Measurements from ENCODE around the gene DHCR7. TPM values are rescaled to one million over a fixed set of nuclear protein-coding genes. Genes with fewer than 3 reads are reported as not detected.

The DHCR7 gene
- total RNA-seq: 64.2 TPM
- long read RNA-seq, transcript DHCR7-201 (9 exons, 2,666 nt): major isoform, 82 of 149 reads
- long read RNA-seq, partial matches to known transcripts: 43 of 149 reads
- long read RNA-seq, other reads (novel, unspliced or antisense): 21 of 149 reads

GRCh38 chr11:71448257-71449171 lies at the start of gene DHCR7:
Gene DHCR7 (minus strand): TSS chr11:71448393. CDS start chr11:71444952, 3,441 bp downstream.
- intact Hi-C loops (cut with DNase I): no loop called here
- Histone ChIP-seq H3K27me3 (ENCODE audit: low read depth) (no peaks in the 10 kb centered on the region), H3K9me3 (no peaks in the 10 kb centered on the region), H3K4me3 (peak within 1 kb of the TSS; percentile 93), H3K36me3 (peaks cover 9% of the 10 kb centered on the region), H3K4me1 (peaks cover 36% of the 10 kb centered on the region), H3K27ac (peak within 1 kb of the TSS; percentile 79)
- DNase-seq (peak; percentile 97), ATAC-seq (peak; percentile 93)
- TF ChIP-seq CTCF (IDR thresholded peaks at IDR 0.05): no peak

- Histone ChIP-seq H3K36me3 (peaks cover 100% of the 10 kb centered on the region), H3K4me3 (no peak overlapping the region), H3K4me1 (no peaks in the 10 kb centered on the region), H3K27me3 (ENCODE audit: low read depth) (no peaks in the 10 kb centered on the region), H3K27ac (no peak overlapping the region), H3K9me3 (no peaks in the 10 kb centered on the region)
- intact Hi-C loops (cut with DNase I): no loop called here
- DNase-seq (no peak), ATAC-seq (no peak)
- TF ChIP-seq CTCF (IDR thresholded peaks at IDR 0.05): no peak
Observed at GRCh38 chr11:71496421-71496820, 48.2 kb upstream of the DHCR7 start.

GRCh38 chr11:71495286-71496230 lies 47.4 kb upstream of the DHCR7 start:
- intact Hi-C loops (cut with DNase I): no loop called here
- DNase-seq: no peak

GRCh38 chr11:71491940-71492339 lies 43.7 kb upstream of the DHCR7 start:
- Histone ChIP-seq H3K27me3 (ENCODE audit: low read depth) (no peaks in the 10 kb centered on the region), H3K4me1 (peaks cover 17% of the 10 kb centered on the region), H3K4me3 (no peak overlapping the region), H3K9me3 (no peaks in the 10 kb centered on the region), H3K27ac (no peak overlapping the region), H3K36me3 (peaks cover 87% of the 10 kb centered on the region)
- DNase-seq: no peak
- intact Hi-C loops (cut with DNase I): no loop called here
- TF ChIP-seq CTCF (IDR thresholded peaks at IDR 0.05): no peak
- no peak for ATAC-seq

More at GRCh38 chr11:71495286-71496230, 47.4 kb upstream of the DHCR7 start:
- H3K4me3 ChIP-seq: no peak overlapping the region
- H3K36me3 ChIP-seq: peaks cover 100% of the 10 kb centered on the region
- H3K27me3 ChIP-seq (ENCODE audit: low read depth): no peaks in the 10 kb centered on the region
- no peak for ATAC-seq
- no peaks in the 10 kb centered on the region for H3K9me3 ChIP-seq
- TF ChIP-seq CTCF (IDR thresholded peaks at IDR 0.05): no peak
- H3K4me1 ChIP-seq: no peaks in the 10 kb centered on the region
- no peak overlapping the region for H3K27ac ChIP-seq

- H3K27ac ChIP-seq: no peak overlapping the region
- no peaks in the 10 kb centered on the region for H3K27me3 ChIP-seq (ENCODE audit: low read depth)
- peaks cover 17% of the 10 kb centered on the region for H3K4me1 ChIP-seq
- intact Hi-C loops (cut with DNase I): no loop called here
- ATAC-seq (no peak), DNase-seq (no peak)
- TF ChIP-seq CTCF (IDR thresholded peaks at IDR 0.05): no peak
- H3K4me3 ChIP-seq: no peak overlapping the region
- peaks cover 87% of the 10 kb centered on the region for H3K36me3 ChIP-seq
- no peaks in the 10 kb centered on the region for H3K9me3 ChIP-seq
Observed at GRCh38 chr11:71491531-71491930, 43.3 kb upstream of the DHCR7 start.
